Vagina (tissue), 2 donors: Measurements from ENCODE around the gene RABGEF1.

ENCODE experiments used
- POLR2AphosphoS5 ChIP-seq, 2 donors: sonication (generic); formaldehyde crosslinking; IDR thresholded peaks; one replicate each; pipeline ENCODE4 v1.9.0; 2017; ENCODE audit warnings: antibody characterized with exemption in 2 of 2, mild to moderate bottlenecking in 2 of 2, low read depth in 1 of 2; ENCODE audit not compliant: insufficient read depth in 1 of 2
- TF ChIP-seq, protein P1 (sequence below), 3 experiments: fragments of 450-650 bp in 2 of 3; fragments of 200-600 bp in 1 of 3; sonication (generic) in 1 of 3; IDR thresholded peaks; one replicate each; pipeline ENCODE4 v1.5.1; 2017 to 2019; ENCODE audit warnings: antibody characterized with exemption in 3 of 3, mild to moderate bottlenecking in 2 of 3, moderate library complexity in 2 of 3

DNA sequence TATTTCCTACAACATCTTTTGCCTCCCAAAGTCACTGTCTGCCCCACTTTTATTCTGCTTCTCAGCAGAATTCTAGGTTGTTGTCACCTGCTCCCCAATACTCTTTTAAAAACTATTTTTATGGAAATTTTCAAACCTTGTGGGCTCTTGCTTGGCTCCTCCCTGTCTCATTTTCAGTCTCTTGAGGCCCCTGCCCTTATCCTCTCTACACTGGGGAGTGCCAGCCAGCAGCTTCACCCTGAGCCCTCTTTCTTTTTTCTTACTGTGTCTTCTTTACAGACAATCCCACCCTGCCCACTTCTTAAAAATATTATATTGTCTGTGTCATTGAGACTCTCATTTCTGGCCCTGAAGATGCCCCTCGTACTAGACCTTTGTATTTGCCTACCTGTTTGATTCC is 118.8 kb downstream of the RABGEF1 start:
- TF ChIP-seq, protein P1, sequence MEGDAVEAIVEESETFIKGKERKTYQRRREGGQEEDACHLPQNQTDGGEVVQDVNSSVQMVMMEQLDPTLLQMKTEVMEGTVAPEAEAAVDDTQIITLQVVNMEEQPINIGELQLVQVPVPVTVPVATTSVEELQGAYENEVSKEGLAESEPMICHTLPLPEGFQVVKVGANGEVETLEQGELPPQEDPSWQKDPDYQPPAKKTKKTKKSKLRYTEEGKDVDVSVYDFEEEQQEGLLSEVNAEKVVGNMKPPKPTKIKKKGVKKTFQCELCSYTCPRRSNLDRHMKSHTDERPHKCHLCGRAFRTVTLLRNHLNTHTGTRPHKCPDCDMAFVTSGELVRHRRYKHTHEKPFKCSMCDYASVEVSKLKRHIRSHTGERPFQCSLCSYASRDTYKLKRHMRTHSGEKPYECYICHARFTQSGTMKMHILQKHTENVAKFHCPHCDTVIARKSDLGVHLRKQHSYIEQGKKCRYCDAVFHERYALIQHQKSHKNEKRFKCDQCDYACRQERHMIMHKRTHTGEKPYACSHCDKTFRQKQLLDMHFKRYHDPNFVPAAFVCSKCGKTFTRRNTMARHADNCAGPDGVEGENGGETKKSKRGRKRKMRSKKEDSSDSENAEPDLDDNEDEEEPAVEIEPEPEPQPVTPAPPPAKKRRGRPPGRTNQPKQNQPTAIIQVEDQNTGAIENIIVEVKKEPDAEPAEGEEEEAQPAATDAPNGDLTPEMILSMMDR (IDR thresholded peaks at IDR 0.05) = no peak
- TF ChIP-seq POLR2AphosphoS5 (IDR thresholded peaks at IDR 0.05; ENCODE audit: insufficient read depth in 1 of 2, low read depth in 1 of 2) = no peak
